ENCODE measurements around the gene RPA1. TPM values are rescaled to one million over a fixed set of nuclear protein-coding genes. Genes with fewer than 3 reads are reported as not detected.

RPA1 gene
- total RNA-seq, 2 experiments from 2014 or later = 196 to 249 TPM

DNA sequence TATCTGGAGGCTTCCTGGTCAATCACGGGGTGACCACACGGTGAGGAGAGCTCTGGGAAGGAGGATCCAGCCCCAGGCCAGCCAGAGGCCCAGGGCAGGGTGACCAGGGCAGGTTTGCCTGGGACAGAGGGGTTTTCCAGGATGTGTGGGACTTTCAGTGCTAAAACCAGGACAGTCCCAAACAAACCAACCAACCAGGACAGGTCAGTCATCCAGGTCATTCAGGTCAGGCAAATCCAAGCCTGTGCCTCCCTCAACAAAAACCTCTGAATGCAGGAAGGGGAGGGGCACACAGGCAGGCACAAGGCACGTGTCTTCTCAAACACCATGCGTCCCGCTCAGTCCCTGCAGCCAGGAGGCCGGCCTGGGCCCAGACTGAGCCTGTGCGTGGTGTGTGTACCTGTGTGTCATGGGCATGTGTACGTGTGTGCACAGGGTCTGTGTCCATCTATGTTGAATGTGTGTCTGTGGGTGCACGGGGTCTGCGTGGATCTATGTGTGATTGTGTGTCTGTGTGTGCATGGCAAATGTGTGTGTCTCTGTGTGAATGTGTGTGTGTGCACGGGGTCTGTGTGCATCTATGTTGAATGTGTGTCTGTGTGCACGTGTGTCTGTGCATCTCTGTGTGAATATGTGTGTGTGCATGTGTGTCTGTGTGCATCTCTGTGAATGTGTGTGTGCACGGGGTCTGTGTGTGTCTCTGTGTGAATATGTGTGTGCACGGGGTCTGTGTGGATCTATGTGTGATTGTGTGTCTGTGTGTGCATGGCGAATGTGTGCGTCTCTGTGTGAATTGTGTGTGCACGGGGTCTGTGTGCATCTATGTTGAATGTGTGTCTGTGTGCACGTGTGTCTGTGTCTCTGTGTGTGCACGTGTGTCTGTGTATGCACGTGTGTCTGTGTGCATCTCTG lies 116.5 kb downstream of the RPA1 start:
- H3K27me3 Mint-ChIP-seq = no peaks in the 10 kb centered on the region
- DNase-seq = no peak
- no peak for ATAC-seq
- no peaks in the 10 kb centered on the region for H3K9me3 Mint-ChIP-seq (ENCODE audit: low read depth)
- CTCF ChIA-PET = no interaction called here
- H3K27ac Mint-ChIP-seq = no peak overlapping the region
- no peaks in the 10 kb centered on the region for H3K36me3 Mint-ChIP-seq
- H3K4me3 Mint-ChIP-seq = no peak overlapping the region
- H3K4me1 Mint-ChIP-seq = no peaks in the 10 kb centered on the region

DNA sequence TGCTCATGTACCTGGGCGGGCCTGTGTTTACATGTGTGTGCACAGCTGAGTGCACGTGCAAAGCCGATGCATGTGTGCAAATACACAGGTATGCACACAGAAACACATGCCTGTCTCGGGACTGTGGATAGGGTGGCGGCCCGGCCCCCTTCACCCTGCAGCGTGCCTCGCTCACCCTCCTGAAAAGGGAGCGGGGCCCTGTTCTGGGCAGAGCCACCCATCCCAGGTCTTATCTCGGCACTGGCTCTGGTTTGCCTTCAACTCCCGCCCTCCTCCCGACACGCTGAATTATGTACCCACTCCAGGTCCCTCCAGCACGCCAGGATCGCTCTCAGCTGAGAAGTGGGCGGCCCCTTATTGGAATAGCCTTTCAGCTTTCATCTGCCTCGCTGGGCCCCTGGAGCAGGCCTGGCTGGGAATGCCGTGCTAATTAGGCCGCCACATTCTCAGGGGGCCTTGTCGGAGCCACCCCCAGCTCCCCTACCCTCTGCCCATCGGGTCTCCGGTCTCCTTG lies 117.5 kb downstream of the RPA1 start:
- ATAC-seq = no peak
- no peak overlapping the region for H3K4me3 Mint-ChIP-seq
- no peak overlapping the region for H3K27ac Mint-ChIP-seq
- H3K36me3 Mint-ChIP-seq = no peaks in the 10 kb centered on the region
- H3K27me3 Mint-ChIP-seq = no peaks in the 10 kb centered on the region
- CTCF ChIA-PET = no interaction called here
- H3K9me3 Mint-ChIP-seq (ENCODE audit: low read depth) = no peaks in the 10 kb centered on the region
- DNase-seq = no peak
- no peaks in the 10 kb centered on the region for H3K4me1 Mint-ChIP-seq

DNA sequence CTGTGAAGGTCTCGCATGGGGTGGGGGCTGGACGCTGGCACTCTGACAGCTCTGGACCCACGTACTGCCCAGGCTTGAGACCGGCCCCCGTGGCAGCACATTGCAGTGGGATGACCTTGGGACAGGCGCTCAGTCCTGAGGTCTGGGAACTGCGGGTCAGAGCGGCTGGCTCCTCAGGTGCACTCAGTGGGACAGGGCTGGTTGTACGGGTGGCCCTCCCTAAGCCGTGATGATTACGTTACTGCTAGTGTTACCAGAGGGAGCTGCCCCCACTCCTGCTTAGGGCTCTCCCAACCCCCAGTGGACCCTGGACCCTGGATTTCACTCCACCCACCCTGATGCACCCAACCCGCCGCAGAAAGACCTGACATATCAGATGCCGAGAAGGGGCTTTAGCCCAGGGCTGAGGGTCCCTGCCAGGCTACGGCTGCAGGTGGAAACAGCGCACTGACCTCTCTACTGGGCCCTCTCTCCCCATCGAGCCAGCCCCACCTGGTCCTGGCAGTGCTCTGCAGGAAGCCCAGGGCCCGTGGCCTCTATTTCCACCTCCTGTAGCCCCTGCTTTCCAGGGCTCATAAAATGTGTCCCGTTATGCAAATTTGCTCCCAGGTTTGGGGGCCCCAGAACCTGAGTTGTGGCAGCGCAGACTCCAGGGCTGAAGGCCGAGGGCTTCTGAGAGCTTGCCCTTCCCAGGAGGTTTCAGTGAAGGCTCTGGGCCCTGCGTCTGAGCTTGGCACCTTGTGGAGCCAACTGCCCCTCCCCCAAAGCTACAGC lies 118.1 kb downstream of the RPA1 start:
- no peaks in the 10 kb centered on the region for H3K27me3 Mint-ChIP-seq
- H3K4me1 Mint-ChIP-seq = no peaks in the 10 kb centered on the region
- H3K9me3 Mint-ChIP-seq (ENCODE audit: low read depth) = no peaks in the 10 kb centered on the region
- CTCF ChIA-PET = no interaction called here
- DNase-seq (no peak), ATAC-seq (no peak)
- no peaks in the 10 kb centered on the region for H3K36me3 Mint-ChIP-seq
- no peak overlapping the region for H3K4me3 Mint-ChIP-seq
- no peak overlapping the region for H3K27ac Mint-ChIP-seq

- ATAC-seq (no peak), DNase-seq (no peak)
- Mint-ChIP-seq H3K36me3 (no peaks in the 10 kb centered on the region), H3K4me3 (no peak overlapping the region), H3K9me3 (ENCODE audit: low read depth) (no peaks in the 10 kb centered on the region), H3K27ac (no peak overlapping the region), H3K27me3 (no peaks in the 10 kb centered on the region), H3K4me1 (no peaks in the 10 kb centered on the region)
- CTCF ChIA-PET = no interaction called here
Observed at GRCh38 chr17:1948517-1948825, 118.7 kb downstream of the RPA1 start.

Other genes with a start within 250 kb of the RPA1 start
- 1 to 10 TPM in 1 of 2 experiments, under 1 TPM in 1; 0.55 to 1.3 TPM for gene SLC43A2, start 201.2 kb upstream of the RPA1 start, total RNA-seq
- 1 to 10 TPM in 1 of 2 experiments, under 1 TPM in 1; 0.70 to 2.0 TPM for gene SCARF1, start 184.3 kb upstream of the RPA1 start, total RNA-seq
- gene RILP, start 180.1 kb upstream of the RPA1 start, total RNA-seq = 1 to 10 TPM; 4.8 to 6.9 TPM
- 100 to 1,000 TPM; 324 to 358 TPM for gene PRPF8, start 145.1 kb upstream of the RPA1 start, total RNA-seq
- gene TLCD2, start 119.6 kb upstream of the RPA1 start, total RNA-seq = under 1 TPM; 0.20 to 0.28 TPM
- 10 to 100 TPM; 28.7 to 32.1 TPM for gene WDR81, start 105.3 kb upstream of the RPA1 start, total RNA-seq
- under 1 TPM; 0.18 to 0.19 TPM for gene SERPINF2, start 87.1 kb upstream of the RPA1 start, total RNA-seq
- gene SERPINF1, start 67.9 kb upstream of the RPA1 start, total RNA-seq = 1 to 10 TPM in 1 of 2 experiments, under 1 TPM in 1; 0.93 to 1.1 TPM
- 10 to 100 TPM; 34.7 to 45.4 TPM for gene SMYD4, start 103 bp upstream of the RPA1 start, total RNA-seq
- gene RTN4RL1, start 195.3 kb downstream of the RPA1 start, total RNA-seq = under 1 TPM; 0.09 to 0.45 TPM
- gene DPH1, start 200.1 kb downstream of the RPA1 start, total RNA-seq = 10 to 100 TPM; 29.2 to 37.5 TPM
- gene OVCA2, start 212.0 kb downstream of the RPA1 start, total RNA-seq = 10 to 100 TPM; 31.7 to 42.2 TPM
- 100 to 1,000 TPM in 1 of 2 experiments, 10 to 100 TPM in 1; 88.5 to 122 TPM for gene HIC1, start 225.1 kb downstream of the RPA1 start, total RNA-seq